ENCODE data around the gene LDB2. TPM values are rescaled to one million over a fixed set of nuclear protein-coding genes. Genes with fewer than 3 reads are reported as not detected.

Gene LDB2
- total and polyA plus RNA-seq, 2 donors (not counting 3 experiments of a cell fraction or from before 2014, with no cell fraction given) = 127 to 223 TPM

DNA sequence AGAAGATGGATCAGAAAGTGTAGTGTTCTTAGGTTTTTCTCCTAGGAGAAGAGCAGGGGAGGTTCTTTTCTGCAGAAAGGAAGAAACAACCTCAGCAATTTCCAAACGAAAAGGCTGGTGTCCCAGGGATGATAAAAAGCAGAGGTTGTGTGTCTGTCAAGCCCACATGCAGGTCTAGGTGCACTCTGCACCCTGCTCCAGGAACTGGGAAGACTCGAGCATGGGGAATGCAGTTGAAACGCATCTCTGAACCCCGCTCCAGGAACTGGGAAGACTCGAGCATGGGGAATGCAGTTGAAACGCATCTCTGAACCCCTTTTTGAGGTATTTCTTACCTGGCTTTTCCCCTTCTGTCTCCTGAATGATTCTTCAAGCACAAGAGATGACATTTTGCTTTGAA is 171.2 kb downstream of the LDB2 start:
- no TSS peak for BruUV-seq (replicated peaks)

More for the DNA sequence above, 171.2 kb downstream of the LDB2 start:
- TF ChIP-seq MYC (IDR thresholded peaks at IDR 0.05; ENCODE audit: low read depth, low read length) (no peak), POLR2AphosphoS5 (IDR thresholded peaks at IDR 0.05; ENCODE audit: insufficient read depth, low read depth, low read length) (no peak), CTCF (IDR thresholded peaks at IDR 0.05; ENCODE audit: extremely low read depth in 1 of 2, insufficient read depth in 1 of 2, low read depth in 1 of 2, low read length in 2 of 2) (no peak), FOS (IDR thresholded peaks at IDR 0.05; ENCODE audit: borderline replicate concordance, insufficient read depth, low read length) (no peak), POLR2A (IDR thresholded peaks at IDR 0.05; ENCODE audit: low read depth, low read length) (no peak), EZH2 (IDR thresholded peaks at IDR 0.05; ENCODE audit: borderline replicate concordance, low read depth, low read length, severe bottlenecking) (no peak), GATA2 (IDR thresholded peaks at IDR 0.05; ENCODE audit: insufficient read depth, insufficient read length, low read depth, low read length) (no peak), JUN (IDR thresholded peaks at IDR 0.05; ENCODE audit: borderline replicate concordance, insufficient read depth, insufficient read length, low read depth) (no peak)
- TF ChIP-seq, protein P1, sequence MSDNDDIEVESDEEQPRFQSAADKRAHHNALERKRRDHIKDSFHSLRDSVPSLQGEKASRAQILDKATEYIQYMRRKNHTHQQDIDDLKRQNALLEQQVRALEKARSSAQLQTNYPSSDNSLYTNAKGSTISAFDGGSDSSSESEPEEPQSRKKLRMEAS (IDR thresholded peaks at IDR 0.05; ENCODE audit: insufficient read depth, insufficient read length) = no peak
- H3K4me1 ChIP-seq (ENCODE audit: control insufficient read depth, extremely low read depth, insufficient read depth, low read length) = peaks cover 15% of the 10 kb centered on the region
- no peak for DNase-seq (ENCODE audit: low read depth, low spot score)
- H3K4me2 ChIP-seq (ENCODE audit: insufficient read depth, low read length) = no peak overlapping the region
- H3K9me1 ChIP-seq (replicated peaks; ENCODE audit: control insufficient read depth, extremely low read depth, insufficient read depth, low read length) = no peaks in the 10 kb centered on the region
- dilution Hi-C loops (cut with MboI; ENCODE audit: extremely low pct_ligation_motif_present, low sequenced_read_pairs) (no loop called here), intact Hi-C loops (cut with micrococcal nuclease) (no loop called here)
- FAIRE-seq = no peak
- CTCF ChIA-PET = no interaction called here
- H3K79me2 ChIP-seq (ENCODE audit: control insufficient read depth, insufficient read depth, low read length) = no peaks in the 10 kb centered on the region
- peaks cover 3 to 4% of the 10 kb centered on the region in 2 experiments for H3K36me3 ChIP-seq (ENCODE audit: control insufficient read depth in 2 of 2, extremely low read depth in 1 of 2, insufficient read depth in 2 of 2, low read length in 2 of 2)
- no peak overlapping the region for H3K4me3 ChIP-seq (replicated peaks in 1 of 3; ENCODE audit: insufficient read depth in 1 of 3, low read depth in 1 of 3, low read length in 3 of 3)
- H3K9ac ChIP-seq (replicated peaks; ENCODE audit: extremely low read depth, insufficient read depth, low read length) = no peak overlapping the region
- H3K27me3 ChIP-seq (ENCODE audit: control insufficient read depth in 2 of 2, insufficient read depth in 2 of 2, low read length in 2 of 2) = no peaks in the 10 kb centered on the region
- H2AFZ ChIP-seq (ENCODE audit: low read depth, low read length) = no peak overlapping the region
- H3K27ac ChIP-seq (ENCODE audit: insufficient read depth, low read depth, low read length) = no peak overlapping the region
- POLR2A ChIA-PET = no interaction called here
- H4K20me1 ChIP-seq (replicated peaks; ENCODE audit: control insufficient read depth, extremely low read depth, insufficient read depth, low read length) = no peaks in the 10 kb centered on the region
- no peaks in the 10 kb centered on the region for H3K9me3 ChIP-seq (replicated peaks; ENCODE audit: control insufficient read depth, insufficient read depth, low read length)
